Type B pancreatic cell (in vitro differentiated cells): ENCODE data around the gene MPEG1. TPM values are rescaled to one million over a fixed set of nuclear protein-coding genes. Genes with fewer than 3 reads are reported as not detected.

Source experiments
- DNase-seq: peaks from one replicate; pipeline ENCODE4 v3.0.0; 2021; ENCODE audit warnings: mixed read lengths; ENCODE audit not compliant: unreplicated experiment; ENCODE audit errors: extremely low spot score
- H3K27ac Mint-ChIP-seq: 2 replicates; pipeline ENCODE4 v1.8.0; 2021; ENCODE audit warnings: mild to moderate bottlenecking, mixed read lengths
- H3K27me3 Mint-ChIP-seq: 2 replicates; pipeline ENCODE4 v1.8.0; 2021; ENCODE audit warnings: mixed read lengths
- H3K36me3 Mint-ChIP-seq: 2 replicates; pipeline ENCODE4 v1.8.0; 2021; ENCODE audit warnings: mixed read lengths
- H3K4me1 Mint-ChIP-seq: one replicate; pipeline ENCODE4 v1.8.0; 2021; ENCODE audit warnings: mixed read lengths; ENCODE audit not compliant: unreplicated experiment
- H3K4me3 Mint-ChIP-seq: 2 replicates; pipeline ENCODE4 v1.8.0; 2021; ENCODE audit warnings: mild to moderate bottlenecking, mixed read lengths
- H3K9me3 Mint-ChIP-seq: 2 replicates; pipeline ENCODE4 v1.8.0; 2021; ENCODE audit warnings: mixed read lengths
- CTCF ChIP-seq: fragments of 200-600 bp; sonication (generic); conservative IDR thresholded peaks from 2 replicates; pipeline ENCODE4 v1.5.0; 2021; ENCODE audit warnings: antibody characterized with exemption, mild to moderate bottlenecking
- total RNA-seq: library from RNA; stranded (reverse); gene quantifications from 2 replicates; pipeline ENCODE4 v1.2.1, GENCODE V29; 2021; ENCODE audit warnings: low replicate concordance

MPEG1 gene
- total RNA-seq, 1 donor from 2014 or later = not detected

- Mint-ChIP-seq H3K9me3 (no peaks in the 10 kb centered on the region), H3K36me3 (peaks cover 13% of the 10 kb centered on the region), H3K4me1 (peaks cover 39% of the 10 kb centered on the region), H3K4me3 (peak overlapping the region; percentile 99), H3K27me3 (no peaks in the 10 kb centered on the region), H3K27ac (peak overlapping the region; percentile 97)
- no peak for TF ChIP-seq CTCF
- no peak for DNase-seq
These were observed 38.6 kb downstream of the MPEG1 start for GRCh38 chr11:59173964-59174663.

GRCh38 chr11:59173080-59173963 lies 39.4 kb downstream of the MPEG1 start:
- peaks cover 32% of the 10 kb centered on the region for H3K4me1 Mint-ChIP-seq
- no peaks in the 10 kb centered on the region for H3K27me3 Mint-ChIP-seq
- no peaks in the 10 kb centered on the region for H3K9me3 Mint-ChIP-seq
- peak overlapping the region; percentile 97 for H3K27ac Mint-ChIP-seq
- H3K4me3 Mint-ChIP-seq = peak overlapping the region; percentile 99
- H3K36me3 Mint-ChIP-seq = peaks cover 10% of the 10 kb centered on the region
- no peak for DNase-seq
- no peak for TF ChIP-seq CTCF

- no peak for TF ChIP-seq CTCF
- Mint-ChIP-seq H3K4me3 (peak overlapping the region; percentile 99), H3K27ac (peak overlapping the region; percentile 97), H3K27me3 (no peaks in the 10 kb centered on the region), H3K9me3 (no peaks in the 10 kb centered on the region), H3K36me3 (peaks cover 7% of the 10 kb centered on the region), H3K4me1 (peaks cover 25% of the 10 kb centered on the region)
- no peak for DNase-seq
These were observed 40.2 kb downstream of the MPEG1 start for GRCh38 chr11:59172345-59173079.

- peaks cover 23% of the 10 kb centered on the region for H3K4me1 Mint-ChIP-seq
- TF ChIP-seq CTCF = peak; percentile 84
- H3K4me3 Mint-ChIP-seq = peak within 1 kb of the TSS; percentile 99
- peak; percentile 93 for DNase-seq
- no peaks in the 10 kb centered on the region for H3K36me3 Mint-ChIP-seq
- no peaks in the 10 kb centered on the region for H3K27me3 Mint-ChIP-seq
- no peaks in the 10 kb centered on the region for H3K9me3 Mint-ChIP-seq
- peak within 1 kb of the TSS; percentile 97 for H3K27ac Mint-ChIP-seq
These were observed 41.0 kb downstream of the MPEG1 start, which contains the start of gene DTX4 for GRCh38 chr11:59171508-59172322. Gene DTX4, plus strand, starts transcription at chr11:59172132. Its CDS starts 464 bp downstream, at chr11:59172596.

- Mint-ChIP-seq H3K9me3 (no peaks in the 10 kb centered on the region), H3K27ac (no peak overlapping the region), H3K4me1 (no peaks in the 10 kb centered on the region), H3K27me3 (peaks cover 21% of the 10 kb centered on the region), H3K36me3 (no peaks in the 10 kb centered on the region), H3K4me3 (no peak overlapping the region)
- TF ChIP-seq CTCF = no peak
- no peak for DNase-seq
These were observed 48.7 kb downstream of the MPEG1 start for GRCh38 chr11:59164028-59164427.
